ENCODE results near the gene NLK.
"Not testable (repeated sequence)": the region's sequence is repeated elsewhere in the genome, so short reads cannot be mapped to it uniquely, and the experiment has no call there.

Gene NLK

GRCh38 chr17:28076144-28076543 lies 33.7 kb downstream of the NLK start:
- DNase-seq: no peak

GRCh38 chr17:28077140-28077539 lies 34.7 kb downstream of the NLK start:
- not testable (repeated sequence) for DNase-seq

- no peak for DNase-seq
These were observed 36.1 kb downstream of the NLK start for GRCh38 chr17:28078341-28079229.

GRCh38 chr17:28081467-28081866 lies 39.0 kb downstream of the NLK start:
- no peak for DNase-seq

GRCh38 chr17:28085766-28086165 lies 43.3 kb downstream of the NLK start:
- no peak for DNase-seq

- no peak for DNase-seq
These were observed 44.0 kb downstream of the NLK start for GRCh38 chr17:28086519-28086918.

GRCh38 chr17:28087743-28088142 lies 45.3 kb downstream of the NLK start:
- DNase-seq: no peak

GRCh38 chr17:28090551-28090950 lies 48.1 kb downstream of the NLK start:
- no peak for DNase-seq

- DNase-seq: no peak
These were observed 49.6 kb downstream of the NLK start for GRCh38 chr17:28092088-28092487.

DNA sequence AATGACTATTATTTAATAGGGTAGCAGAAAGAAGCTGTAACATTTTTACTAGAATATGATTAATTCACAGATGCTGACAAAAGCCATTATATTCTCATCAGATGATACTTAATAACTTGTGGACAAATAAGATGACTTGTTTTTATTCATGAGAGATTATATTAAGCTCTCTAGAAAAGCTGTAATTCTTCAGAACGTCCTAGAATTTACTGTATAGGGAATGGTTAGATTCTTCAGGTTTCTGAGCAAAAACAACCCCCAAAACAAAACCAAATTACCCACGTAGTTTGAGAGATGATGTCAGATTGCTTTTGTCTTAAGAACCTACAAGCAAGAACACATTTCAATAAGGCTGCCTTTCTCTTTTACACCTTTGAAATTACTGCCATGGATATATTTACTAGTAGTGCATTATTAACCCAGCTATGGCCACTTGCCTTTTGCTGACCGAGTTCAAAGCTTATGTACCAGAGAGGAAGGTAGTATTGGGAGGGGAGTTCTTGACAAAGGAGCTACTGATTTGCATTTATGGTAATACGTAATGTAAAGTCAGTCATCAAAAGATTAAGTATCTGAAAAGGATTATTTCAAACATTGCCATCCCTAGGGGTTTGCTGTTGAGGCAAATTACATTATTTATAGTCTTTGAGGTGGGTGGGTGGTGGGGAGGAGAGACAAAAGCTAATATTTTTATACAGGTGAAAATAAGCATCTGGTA lies 51.7 kb downstream of the NLK start:
- no peak for DNase-seq

DNA sequence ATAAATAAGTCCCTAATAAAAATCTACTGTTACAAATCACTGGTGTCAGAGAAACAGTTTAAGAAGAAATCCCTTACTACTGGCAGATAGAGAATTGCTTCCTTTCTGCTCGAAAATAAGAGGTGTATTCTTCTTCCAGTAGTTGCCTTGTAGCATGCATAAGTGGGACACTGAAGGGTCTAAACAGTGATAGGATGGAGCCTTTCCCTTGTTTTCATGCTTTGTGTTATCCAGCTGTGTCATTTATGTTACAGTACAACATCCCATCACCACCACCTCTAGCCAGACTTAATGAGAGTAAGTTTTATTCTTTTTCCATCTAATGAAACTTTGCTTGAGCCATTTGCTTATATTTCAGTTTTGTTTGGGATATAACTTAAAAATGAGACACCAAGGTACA lies 54.3 kb downstream of the NLK start:
- DNase-seq: no peak

DNA sequence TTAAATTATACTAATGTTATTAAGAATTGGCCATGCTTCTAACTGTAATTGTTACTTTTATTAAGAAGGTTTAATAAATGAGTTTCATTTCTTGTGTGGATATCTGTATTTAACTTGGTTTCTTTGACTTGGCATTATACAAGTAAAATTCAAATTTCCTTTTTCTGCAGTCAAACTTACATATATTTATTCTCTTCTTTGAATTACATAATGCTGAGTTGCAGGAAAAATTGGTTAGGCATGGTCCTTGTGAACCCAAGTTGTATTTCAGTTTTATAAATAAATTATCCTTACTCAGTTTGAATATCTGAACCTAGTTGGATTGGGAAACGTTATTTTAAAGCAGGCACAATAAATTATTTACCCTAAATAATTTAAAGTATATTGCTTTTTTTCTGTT lies 54.8 kb downstream of the NLK start:
- no peak for DNase-seq

DNA sequence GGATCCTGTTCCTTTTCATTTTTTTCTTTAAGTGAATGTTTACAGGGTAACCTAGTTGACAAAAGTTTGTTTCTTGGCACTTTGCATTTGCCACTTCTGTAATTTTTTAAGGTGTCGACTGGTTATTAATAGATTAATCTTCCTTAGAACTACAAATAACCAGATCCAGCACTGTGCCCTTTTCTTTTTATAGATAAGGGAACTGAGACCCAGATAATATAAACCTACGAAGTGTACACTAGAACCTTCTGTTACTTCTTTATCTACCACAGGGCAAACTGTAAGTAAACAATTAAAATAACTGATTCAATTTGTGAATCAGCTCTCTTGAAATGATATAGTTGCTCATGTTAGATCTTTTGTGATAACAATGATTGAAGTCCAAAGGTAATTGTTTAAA lies 55.4 kb downstream of the NLK start:
- no peak for DNase-seq

GRCh38 chr17:28098591-28098990 lies 56.1 kb downstream of the NLK start:
- not testable (repeated sequence) for DNase-seq

GRCh38 chr17:28100251-28100650 lies 57.8 kb downstream of the NLK start:
- DNase-seq: no peak

GRCh38 chr17:28100936-28101335 lies 58.5 kb downstream of the NLK start:
- DNase-seq: no peak

GRCh38 chr17:28101919-28102318 lies 59.4 kb downstream of the NLK start:
- no peak for DNase-seq

- no peak for DNase-seq
These were observed 63.0 kb downstream of the NLK start for GRCh38 chr17:28105501-28105900.

GRCh38 chr17:28110184-28110583 lies 67.7 kb downstream of the NLK start:
- no peak for DNase-seq

- DNase-seq: no peak
These were observed 69.7 kb downstream of the NLK start for GRCh38 chr17:28112181-28112580.

DNA sequence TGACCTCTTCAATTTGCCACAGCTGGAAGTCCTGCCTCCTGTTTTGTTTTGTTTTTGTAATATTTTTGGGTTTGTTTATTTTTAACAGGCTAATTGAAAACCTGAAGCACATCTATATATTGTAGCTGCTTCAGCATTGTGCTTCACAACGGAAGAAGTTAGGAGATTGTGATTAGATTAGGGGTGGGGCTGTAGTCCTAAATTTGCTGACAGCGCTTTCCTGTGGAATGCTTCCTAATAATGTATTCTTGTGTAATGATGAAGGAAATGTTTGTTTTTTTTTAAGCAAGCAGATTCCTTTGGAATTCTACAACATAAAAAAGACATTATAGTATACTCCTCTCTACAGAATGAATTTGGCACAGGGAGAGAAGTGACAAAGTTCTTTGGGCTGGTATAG lies 70.1 kb downstream of the NLK start:
- DNase-seq: no peak

DNA sequence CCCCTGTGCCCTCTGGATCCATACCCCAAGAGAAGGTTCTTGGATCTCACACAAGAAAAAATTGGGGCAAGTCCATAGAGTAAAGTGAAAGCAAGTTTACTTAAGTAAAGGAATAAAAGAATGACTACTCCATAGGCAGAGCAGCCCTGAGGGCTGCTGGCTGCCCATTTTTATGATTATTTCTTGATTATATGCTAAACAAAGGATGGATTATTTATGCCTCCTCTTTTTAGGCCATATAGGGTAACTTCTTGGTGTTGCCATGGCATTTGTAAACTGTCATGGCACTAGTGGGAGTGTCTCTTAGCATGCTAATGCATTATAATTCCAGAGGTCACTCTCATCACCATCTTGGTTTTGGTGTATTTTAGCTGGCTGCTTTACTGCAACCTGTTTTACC lies 70.8 kb downstream of the NLK start:
- DNase-seq: no peak

DNA sequence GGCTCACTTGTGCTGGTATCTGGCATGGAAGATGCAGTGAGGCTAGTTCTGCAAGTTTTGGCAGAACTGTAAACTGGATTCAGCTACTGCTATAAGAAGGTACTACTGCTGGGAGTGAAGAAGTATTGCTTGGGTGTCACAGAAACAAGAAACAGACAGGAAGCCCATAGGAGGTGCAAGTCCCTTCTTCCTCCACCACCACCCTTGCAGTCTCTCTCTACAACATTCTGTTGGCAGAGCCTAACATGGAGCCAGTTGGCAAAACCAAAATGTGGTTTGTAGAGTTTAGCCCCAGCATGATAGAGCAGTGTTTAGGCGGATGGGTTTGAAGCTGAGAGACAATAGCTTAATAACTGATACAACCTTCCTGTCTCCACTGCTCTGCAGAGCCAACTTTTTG lies 72.6 kb downstream of the NLK start:
- DNase-seq: no peak

DNA sequence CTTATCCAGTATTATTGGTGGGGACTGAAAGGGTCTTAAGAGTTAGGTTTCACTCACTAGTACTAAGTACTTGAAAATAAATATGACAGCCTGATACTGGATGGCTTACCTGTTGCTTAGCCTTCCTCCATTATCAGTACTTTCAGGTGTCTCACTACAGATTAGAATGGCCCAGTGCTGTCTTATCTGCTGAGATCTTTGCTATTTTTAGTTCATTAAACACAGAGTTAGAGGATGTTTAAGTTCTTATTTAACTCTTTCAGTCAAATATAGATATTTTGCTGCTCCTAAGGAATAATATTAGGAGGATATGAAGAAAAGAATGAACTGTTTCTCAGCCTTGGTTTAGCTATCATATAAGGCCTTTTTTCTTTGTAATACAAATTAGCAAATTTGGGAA lies 74.8 kb downstream of the NLK start:
- DNase-seq: no peak

Measured in NCI-H2029 treated with DMSO at 0.1 percent for 48 hours (cell line).